ENCODE results near the gene RUSF1. TPM values are rescaled to one million over a fixed set of nuclear protein-coding genes. Genes with fewer than 3 reads are reported as not detected.

The RUSF1 gene
- total RNA-seq, 1 experiment from 2014 or later = 39.9 TPM

DNA sequence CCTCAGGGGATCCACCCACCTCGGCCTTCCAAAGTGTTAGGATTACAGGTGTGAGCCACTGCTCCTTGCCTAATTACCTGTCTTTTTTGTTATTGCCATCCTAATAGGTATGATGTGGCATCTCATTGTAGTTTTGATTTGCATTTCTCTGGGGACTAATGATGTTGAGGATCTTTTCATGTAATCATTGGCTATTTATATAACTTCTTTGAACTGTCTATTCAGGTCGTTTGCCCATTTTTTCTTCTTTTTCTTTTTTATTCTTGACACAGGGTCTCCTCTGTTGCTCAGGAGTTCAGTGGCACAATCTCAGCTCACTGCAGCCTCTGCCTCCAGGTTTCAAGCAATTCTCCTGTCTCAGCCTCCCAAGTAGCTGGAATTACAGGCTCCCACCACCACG, 37.6 kb downstream of the RUSF1 start:
- DNase-seq (no peak), ATAC-seq (no peak)
- Histone ChIP-seq H3K4me1 (ENCODE audit: insufficient read depth, low read length) (no peaks in the 10 kb centered on the region; the same call in 1 of the 2 replicates), H3F3A (ENCODE audit: low read length, unreplicated experiment) (no peaks in the 10 kb centered on the region), H3K9me3 (ENCODE audit: low read length) (no peaks in the 10 kb centered on the region), H3K79me2 (ENCODE audit: low read length) (no peaks in the 10 kb centered on the region), H3K9ac (ENCODE audit: low read length) (no peak overlapping the region), H3K27ac (ENCODE audit: low read length) (no peak overlapping the region), H3K36me3 (ENCODE audit: low read depth, low read length) (no peaks in the 10 kb centered on the region), H3K4me3 (ENCODE audit: low read length) (no peak overlapping the region), H2AFZ (ENCODE audit: low read length) (no peak overlapping the region), H4K20me1 (ENCODE audit: low read length) (no peaks in the 10 kb centered on the region), H3K9me2 (replicated peaks; ENCODE audit: low read length) (no peaks in the 10 kb centered on the region), H3K4me2 (ENCODE audit: low read length) (no peak overlapping the region), H3K27me3 (ENCODE audit: low read length) (no peaks in the 10 kb centered on the region)
- intact Hi-C loops (cut with micrococcal nuclease) = no loop called here
- no TSS peak for BruUV-seq (replicated peaks)
- CTCF ChIA-PET = no interaction called here
- TF ChIP-seq, protein P1, sequence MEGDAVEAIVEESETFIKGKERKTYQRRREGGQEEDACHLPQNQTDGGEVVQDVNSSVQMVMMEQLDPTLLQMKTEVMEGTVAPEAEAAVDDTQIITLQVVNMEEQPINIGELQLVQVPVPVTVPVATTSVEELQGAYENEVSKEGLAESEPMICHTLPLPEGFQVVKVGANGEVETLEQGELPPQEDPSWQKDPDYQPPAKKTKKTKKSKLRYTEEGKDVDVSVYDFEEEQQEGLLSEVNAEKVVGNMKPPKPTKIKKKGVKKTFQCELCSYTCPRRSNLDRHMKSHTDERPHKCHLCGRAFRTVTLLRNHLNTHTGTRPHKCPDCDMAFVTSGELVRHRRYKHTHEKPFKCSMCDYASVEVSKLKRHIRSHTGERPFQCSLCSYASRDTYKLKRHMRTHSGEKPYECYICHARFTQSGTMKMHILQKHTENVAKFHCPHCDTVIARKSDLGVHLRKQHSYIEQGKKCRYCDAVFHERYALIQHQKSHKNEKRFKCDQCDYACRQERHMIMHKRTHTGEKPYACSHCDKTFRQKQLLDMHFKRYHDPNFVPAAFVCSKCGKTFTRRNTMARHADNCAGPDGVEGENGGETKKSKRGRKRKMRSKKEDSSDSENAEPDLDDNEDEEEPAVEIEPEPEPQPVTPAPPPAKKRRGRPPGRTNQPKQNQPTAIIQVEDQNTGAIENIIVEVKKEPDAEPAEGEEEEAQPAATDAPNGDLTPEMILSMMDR (conservative IDR thresholded peaks at IDR 0.05; ENCODE audit: low read depth, low read length) = no peak
- no peak for TF ChIP-seq EZH2phosphoT487 (IDR thresholded peaks at IDR 0.05; ENCODE audit: borderline replicate concordance, low read length)
- no peak for TF ChIP-seq EZH2 (IDR thresholded peaks at IDR 0.05; ENCODE audit: low read length, unreplicated experiment)
- POLR2A ChIA-PET (ENCODE audit: unreplicated experiment) = no interaction called here

DNA sequence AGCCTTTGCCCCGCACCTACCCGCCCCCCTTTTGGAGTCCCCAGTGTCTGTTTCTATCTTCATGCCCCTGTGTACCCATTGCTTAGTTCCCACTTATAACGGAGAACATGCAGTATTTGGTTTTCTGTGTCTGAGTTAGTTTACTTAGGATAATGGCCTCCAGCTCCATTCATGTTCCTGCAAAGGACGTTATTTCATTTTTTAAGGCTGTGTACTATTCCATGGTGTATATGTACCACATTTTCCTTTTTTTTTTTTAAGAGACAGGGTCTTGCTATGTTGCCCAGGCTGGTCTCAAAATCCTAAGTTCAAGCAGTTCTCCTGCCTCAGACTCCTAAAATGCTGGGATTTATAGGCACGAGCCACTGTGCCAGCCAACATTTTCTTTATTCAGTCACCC, 40.3 kb downstream of the RUSF1 start:
- Histone ChIP-seq H3K4me1 (ENCODE audit: insufficient read depth, low read length) (no peaks in the 10 kb centered on the region; the same call in 1 of the 2 replicates), H3K9me3 (ENCODE audit: low read length) (no peaks in the 10 kb centered on the region), H3K79me2 (ENCODE audit: low read length) (no peaks in the 10 kb centered on the region), H3K36me3 (ENCODE audit: low read depth, low read length) (no peaks in the 10 kb centered on the region), H3F3A (ENCODE audit: low read length, unreplicated experiment) (no peaks in the 10 kb centered on the region), H4K20me1 (ENCODE audit: low read length) (no peaks in the 10 kb centered on the region), H3K27me3 (ENCODE audit: low read length) (no peaks in the 10 kb centered on the region), H3K4me2 (ENCODE audit: low read length) (no peak overlapping the region), H3K4me3 (ENCODE audit: low read length) (no peak overlapping the region), H3K27ac (ENCODE audit: low read length) (no peak overlapping the region), H3K9me2 (replicated peaks; ENCODE audit: low read length) (no peaks in the 10 kb centered on the region), H3K9ac (ENCODE audit: low read length) (no peak overlapping the region), H2AFZ (ENCODE audit: low read length) (no peak overlapping the region)
- CTCF ChIA-PET = no interaction called here
- TF ChIP-seq EZH2phosphoT487 (IDR thresholded peaks at IDR 0.05; ENCODE audit: borderline replicate concordance, low read length) = no peak
- TF ChIP-seq EZH2 (IDR thresholded peaks at IDR 0.05; ENCODE audit: low read length, unreplicated experiment) = no peak
- TF ChIP-seq, protein P1 (conservative IDR thresholded peaks at IDR 0.05; ENCODE audit: low read depth, low read length) = no peak
- ATAC-seq (no peak), DNase-seq (no peak)
- no TSS peak for BruUV-seq (replicated peaks)
- intact Hi-C loops (cut with micrococcal nuclease) = no loop called here
- POLR2A ChIA-PET (ENCODE audit: unreplicated experiment) = no interaction called here

DNA sequence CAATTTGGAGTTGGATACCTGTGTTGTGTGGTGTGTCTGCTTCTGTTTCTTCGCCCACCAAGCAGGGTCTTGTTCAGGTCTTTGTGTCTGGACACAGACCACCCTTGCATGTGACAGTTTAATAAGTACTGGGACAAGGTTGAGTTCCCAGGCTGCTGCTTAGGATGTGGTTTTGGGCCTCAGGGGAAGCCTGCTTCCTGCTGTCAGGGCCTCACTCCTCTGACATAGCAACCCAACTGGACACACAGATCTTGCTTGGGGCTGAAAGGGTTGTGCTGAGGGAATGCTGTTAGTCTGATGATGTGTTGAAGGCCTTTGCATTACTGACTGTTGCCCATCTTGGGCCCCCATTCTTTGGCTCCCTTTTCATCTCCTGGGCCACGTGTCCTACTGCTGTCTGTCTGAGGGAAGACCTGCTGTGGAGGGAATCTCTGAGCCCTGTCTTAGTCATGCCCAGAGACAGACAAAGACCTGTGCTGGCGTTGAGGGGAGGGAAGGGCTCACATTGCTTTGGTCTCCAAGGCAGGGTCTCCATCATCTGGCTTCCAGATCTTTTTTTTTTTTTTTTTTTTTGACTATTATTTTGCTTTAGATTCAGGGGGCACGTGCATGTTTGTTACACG, 40.9 kb downstream of the RUSF1 start:
- H3K9me3 ChIP-seq (ENCODE audit: low read length) = no peaks in the 10 kb centered on the region
- no peak overlapping the region for H3K27ac ChIP-seq (ENCODE audit: low read length)
- H4K20me1 ChIP-seq (ENCODE audit: low read length) = no peaks in the 10 kb centered on the region
- H3K27me3 ChIP-seq (ENCODE audit: low read length) = no peaks in the 10 kb centered on the region
- ATAC-seq (no peak), DNase-seq (no peak)
- H3K36me3 ChIP-seq (ENCODE audit: low read depth, low read length) = no peaks in the 10 kb centered on the region
- H3F3A ChIP-seq (ENCODE audit: low read length, unreplicated experiment) = no peaks in the 10 kb centered on the region
- ChIA-PET POLR2A (ENCODE audit: unreplicated experiment) (no interaction called here), CTCF (no interaction called here)
- H3K4me2 ChIP-seq (ENCODE audit: low read length) = no peak overlapping the region
- no peaks in the 10 kb centered on the region; the same call in 1 of the 2 replicates for H3K4me1 ChIP-seq (ENCODE audit: insufficient read depth, low read length)
- BruUV-seq (replicated peaks) = no TSS peak
- no peak overlapping the region for H3K9ac ChIP-seq (ENCODE audit: low read length)
- H3K4me3 ChIP-seq (ENCODE audit: low read length) = no peak overlapping the region
- no peak overlapping the region for H2AFZ ChIP-seq (ENCODE audit: low read length)
- no peaks in the 10 kb centered on the region for H3K9me2 ChIP-seq (replicated peaks; ENCODE audit: low read length)
- TF ChIP-seq EZH2phosphoT487 (IDR thresholded peaks at IDR 0.05; ENCODE audit: borderline replicate concordance, low read length) (no peak), EZH2 (IDR thresholded peaks at IDR 0.05; ENCODE audit: low read length, unreplicated experiment) (no peak)
- TF ChIP-seq, protein P1 (conservative IDR thresholded peaks at IDR 0.05; ENCODE audit: low read depth, low read length) = no peak
- no peaks in the 10 kb centered on the region for H3K79me2 ChIP-seq (ENCODE audit: low read length)
- intact Hi-C loops (cut with micrococcal nuclease) = no loop called here

Data from PC-3 (cell line).